Esophagus squamous epithelium (tissue), 5 donors: ENCODE results near the gene ADGRG3. TPM values are rescaled to one million over a fixed set of nuclear protein-coding genes. Genes with fewer than 3 reads are reported as not detected.

Experiments used
- DNase-seq: peaks from one replicate; lab custom pipeline; 2025; lab: John Stamatoyannopoulos, UW
- H3K27ac ChIP-seq, 4 donors: fragments of 200-600 bp; sonication (generic); one replicate each; pipeline ENCODE4 v1.5.1; 2016 to 2019; ENCODE audit warnings: mild to moderate bottlenecking in 1 of 4
- H3K27me3 ChIP-seq, 4 donors: fragments of 200-600 bp; sonication (generic); 1 replicate in 3 of 4; 2 replicates in 1 of 4; pipeline versions ENCODE4 v1.5.1 to v1.6.0; 2017 to 2021; ENCODE audit warnings: antibody characterized with exemption in 1 of 4
- H3K36me3 ChIP-seq, 3 donors: fragments of 200-600 bp; sonication (generic); one replicate each; pipeline ENCODE4 v1.5.1; 2016 to 2019
- H3K4me1 ChIP-seq, 3 donors: fragments of 200-600 bp; sonication (generic); one replicate each; pipeline ENCODE4 v1.5.1; 2017 to 2019
- H3K4me3 ChIP-seq, 4 donors: fragments of 200-600 bp; sonication (generic); 1 replicate in 3 of 4; 2 replicates in 1 of 4; pipeline ENCODE4 v1.5.1; 2016 to 2019; ENCODE audit warnings: mild to moderate bottlenecking in 2 of 4, moderate library complexity in 1 of 4
- H3K9me3 ChIP-seq, 3 donors: fragments of 200-600 bp; sonication (generic); one replicate each; pipeline ENCODE4 v1.5.1; 2016 to 2019
- POLR2A ChIP-seq, 4 donors: fragments of 450-650 bp; IDR thresholded peaks; one replicate each; pipeline ENCODE4 v1.6.1; 2017; ENCODE audit warnings: antibody characterized with exemption in 4 of 4, mild to moderate bottlenecking in 4 of 4, moderate library complexity in 3 of 4
- WGBS, 2 donors: methylation state at CpG; one replicate each; pipeline ENCODE4 v1.1.5; 2018; 5-methylcytosine and 5-hydroxymethylcytosine counted together
- intact Hi-C: fragments of 100-400 bp; cut with DNase I; formaldehyde crosslinking; loops from one replicate; pipeline ENCODE4 v1.15.0; 2022
- total RNA-seq, 4 donors: library from RNA; depleted of rRNA; stranded (reverse); fragments of >200 nt; gene quantifications; one replicate each; pipeline ENCODE4 v1.1.0, GENCODE V29; 2016
- TF ChIP-seq, protein P1 (sequence below), 6 experiments: fragments of 450-650 bp in 4 of 6; fragments of 200-600 bp in 2 of 6; sonication (generic) in 2 of 6; IDR thresholded peaks; one replicate each; pipeline ENCODE4 v1.5.1; 2016 to 2019; ENCODE audit warnings: antibody characterized with exemption in 6 of 6, mild to moderate bottlenecking in 4 of 6, moderate library complexity in 4 of 6
- donor health status: DM: yes; HTN: yes; CAD: no.

Gene ADGRG3
- total RNA-seq, 4 donors from 2014 or later = 1.5 to 3.9 (median 2.1) TPM; not detected in 1

DNA sequence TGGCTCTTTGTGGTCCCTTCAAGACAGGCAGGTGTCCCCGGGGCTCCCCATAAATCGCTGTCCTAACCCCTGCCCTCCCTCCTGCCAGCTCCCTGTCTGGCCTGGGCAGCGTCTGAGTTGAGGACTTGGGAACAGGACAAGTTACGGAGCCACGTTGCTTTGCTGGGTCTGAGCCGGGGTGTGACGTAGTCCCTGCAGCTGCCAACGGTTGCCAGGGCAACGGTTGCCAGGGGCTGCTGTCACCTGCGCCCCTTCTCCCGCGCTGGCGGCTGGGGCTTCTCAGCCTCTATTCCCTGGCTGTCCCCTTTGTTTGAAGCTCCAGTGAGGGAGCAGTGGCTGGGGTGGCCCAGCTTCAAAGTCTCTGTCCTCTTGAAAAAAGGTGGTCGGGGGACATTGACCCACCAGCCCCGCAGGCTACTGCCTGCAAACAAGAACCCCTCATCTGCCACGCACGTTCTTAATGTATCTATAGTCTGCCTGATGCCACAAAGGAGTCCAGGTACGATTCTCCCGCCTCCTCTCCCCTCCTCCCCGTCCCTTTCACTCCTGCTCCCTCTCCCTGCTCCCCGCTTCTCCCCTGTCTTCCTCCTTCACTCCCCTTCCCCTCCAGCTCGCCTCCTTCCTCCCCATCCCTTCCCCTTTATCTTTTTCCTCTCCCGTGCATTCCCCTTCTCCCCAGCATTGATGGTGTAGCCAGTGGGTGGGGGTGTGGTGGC is 28.8 kb upstream of the ADGRG3 start:
- intact Hi-C loops = no loop called here
- Histone ChIP-seq H3K4me3 (no peak overlapping the region), H3K27ac (peak overlapping the region in 3 of 4 donors; percentile 1 to 57 (median 7)), H3K4me1 (peaks cover 9 to 87% (median 45%) of the 10 kb centered on the region in 3 donors), H3K27me3 (peaks cover 0 to 12% (median 0%) of the 10 kb centered on the region in 4 donors), H3K36me3 (peaks cover 0 to 23% (median 0%) of the 10 kb centered on the region in 3 donors), H3K9me3 (no peaks in the 10 kb centered on the region)
- no peak for TF ChIP-seq POLR2A (IDR thresholded peaks at IDR 0.05)
- TF ChIP-seq, protein P1, sequence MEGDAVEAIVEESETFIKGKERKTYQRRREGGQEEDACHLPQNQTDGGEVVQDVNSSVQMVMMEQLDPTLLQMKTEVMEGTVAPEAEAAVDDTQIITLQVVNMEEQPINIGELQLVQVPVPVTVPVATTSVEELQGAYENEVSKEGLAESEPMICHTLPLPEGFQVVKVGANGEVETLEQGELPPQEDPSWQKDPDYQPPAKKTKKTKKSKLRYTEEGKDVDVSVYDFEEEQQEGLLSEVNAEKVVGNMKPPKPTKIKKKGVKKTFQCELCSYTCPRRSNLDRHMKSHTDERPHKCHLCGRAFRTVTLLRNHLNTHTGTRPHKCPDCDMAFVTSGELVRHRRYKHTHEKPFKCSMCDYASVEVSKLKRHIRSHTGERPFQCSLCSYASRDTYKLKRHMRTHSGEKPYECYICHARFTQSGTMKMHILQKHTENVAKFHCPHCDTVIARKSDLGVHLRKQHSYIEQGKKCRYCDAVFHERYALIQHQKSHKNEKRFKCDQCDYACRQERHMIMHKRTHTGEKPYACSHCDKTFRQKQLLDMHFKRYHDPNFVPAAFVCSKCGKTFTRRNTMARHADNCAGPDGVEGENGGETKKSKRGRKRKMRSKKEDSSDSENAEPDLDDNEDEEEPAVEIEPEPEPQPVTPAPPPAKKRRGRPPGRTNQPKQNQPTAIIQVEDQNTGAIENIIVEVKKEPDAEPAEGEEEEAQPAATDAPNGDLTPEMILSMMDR (IDR thresholded peaks at IDR 0.05) = no peak
- no peak for DNase-seq
- 51 to 56% methylated on average over 15 to 16 of the region's 23 CpGs for WGBS, 2 donors

DNA sequence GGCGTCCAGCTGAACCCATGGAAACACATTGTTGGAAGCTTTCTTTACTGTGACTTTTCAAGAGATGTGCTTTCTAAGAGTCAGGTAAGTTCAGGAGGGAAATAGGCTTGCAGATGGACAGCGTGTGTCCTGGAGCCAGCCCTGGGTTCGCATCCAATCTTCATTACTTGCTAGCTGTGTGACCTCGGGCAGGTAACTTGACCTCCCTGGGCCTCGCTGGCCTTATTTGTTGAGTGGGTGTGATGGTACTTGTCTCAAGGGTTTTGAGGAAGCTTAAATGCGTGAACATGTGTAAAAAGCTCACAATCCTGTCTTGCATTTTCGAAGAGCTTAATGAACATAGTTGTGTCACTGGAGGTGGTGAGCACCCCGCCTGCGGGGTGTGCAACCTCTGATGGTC is 27.9 kb upstream of the ADGRG3 start:
- Histone ChIP-seq H3K27me3 (peaks cover 0 to 9% (median 0%) of the 10 kb centered on the region in 4 donors), H3K4me1 (peaks cover 11 to 87% (median 43%) of the 10 kb centered on the region in 3 donors), H3K9me3 (no peaks in the 10 kb centered on the region), H3K27ac (peak overlapping the region in 2 of 4 donors; percentile 3 to 31), H3K4me3 (no peak overlapping the region), H3K36me3 (peaks cover 0 to 32% (median 0%) of the 10 kb centered on the region in 3 donors)
- WGBS, 2 donors = 72 to 79% methylated on average over 5 to 7 of the region's 9 CpGs
- TF ChIP-seq, protein P1 (IDR thresholded peaks at IDR 0.05) = no peak
- TF ChIP-seq POLR2A (IDR thresholded peaks at IDR 0.05) = no peak
- no peak for DNase-seq
- intact Hi-C loops = no loop called here

DNA sequence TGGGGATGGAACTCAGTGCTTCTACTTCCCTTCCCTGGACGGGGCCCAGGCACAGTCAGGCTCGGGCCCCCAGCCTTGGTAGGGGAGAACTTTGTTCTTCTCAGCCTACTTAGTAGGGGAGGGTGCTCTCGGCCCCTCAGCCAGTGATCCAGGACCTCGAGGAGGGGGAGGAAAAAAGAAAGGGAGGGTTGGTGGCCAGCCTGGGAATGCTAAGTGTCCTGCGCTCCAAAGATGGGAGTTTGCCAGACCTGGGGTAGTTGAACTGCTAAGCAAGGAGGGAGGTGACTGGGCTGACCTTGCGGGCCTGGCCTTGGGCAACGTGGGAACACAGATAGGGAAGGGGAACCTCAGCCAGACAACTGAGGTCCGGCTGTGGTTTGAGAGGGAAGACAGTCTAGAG is 27.5 kb upstream of the ADGRG3 start:
- Histone ChIP-seq H3K9me3 (no peaks in the 10 kb centered on the region), H3K4me3 (no peak overlapping the region), H3K27ac (peak overlapping the region in 2 of 4 donors; percentile 3 to 31), H3K4me1 (peaks cover 15 to 87% (median 45%) of the 10 kb centered on the region in 3 donors), H3K36me3 (peaks cover 0 to 34% (median 0%) of the 10 kb centered on the region in 3 donors), H3K27me3 (peaks cover 0 to 4% (median 0%) of the 10 kb centered on the region in 4 donors)
- DNase-seq = no peak
- TF ChIP-seq, protein P1 (IDR thresholded peaks at IDR 0.05) = no peak
- TF ChIP-seq POLR2A (IDR thresholded peaks at IDR 0.05) = no peak
- intact Hi-C loops = no loop called here
- 53 to 64% methylated on average over 3 to 5 of the region's 8 CpGs for WGBS, 2 donors

DNA sequence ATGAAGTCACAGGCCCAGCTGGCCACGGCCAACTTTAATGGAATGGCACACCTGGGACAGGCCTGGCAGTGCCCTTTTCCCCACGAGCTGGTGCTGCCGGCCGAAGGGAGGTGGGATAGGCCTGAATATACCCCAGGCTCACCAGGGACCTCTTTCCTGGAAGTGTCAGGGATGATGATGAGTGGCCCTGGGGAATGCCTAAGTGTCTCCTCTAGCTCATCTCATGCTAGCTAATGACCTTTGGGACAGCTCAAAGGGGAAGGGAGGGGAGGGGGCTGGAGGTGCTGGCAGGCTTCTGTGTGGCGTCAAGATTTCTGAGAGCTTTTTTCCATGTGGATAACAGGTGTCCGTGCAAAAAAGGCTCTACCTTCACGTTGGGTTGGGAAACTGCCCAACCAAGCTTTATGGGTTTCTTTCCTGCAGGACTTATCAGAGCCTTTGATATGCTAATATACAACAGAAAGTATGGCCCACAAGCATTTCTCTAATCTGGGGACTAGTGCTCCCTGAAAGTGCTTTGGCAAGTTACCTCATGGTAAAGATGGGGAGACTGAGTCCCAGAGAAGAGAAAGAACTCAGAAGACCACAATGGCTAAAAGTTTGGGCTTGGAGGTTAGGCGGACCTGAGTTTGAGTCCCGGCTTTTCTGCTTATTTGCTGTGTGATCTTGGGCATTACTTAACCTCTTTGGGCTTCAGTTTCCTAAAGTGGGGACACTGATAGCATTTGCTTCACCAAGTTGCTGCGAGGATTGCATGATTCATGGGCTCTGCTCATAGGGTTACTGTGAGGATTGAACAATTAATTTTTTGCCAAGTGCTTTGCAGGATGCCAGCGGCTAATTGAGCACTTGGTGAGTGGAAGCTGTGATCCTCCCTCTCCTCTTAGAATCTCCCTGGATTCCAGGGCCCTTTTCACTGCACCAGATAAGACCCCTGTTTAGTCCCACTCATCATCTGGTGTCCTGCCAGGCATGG is 25.7 kb upstream of the ADGRG3 start:
- Histone ChIP-seq H3K27ac (peak overlapping the region in 3 of 4 donors; percentile 34 to 71 (median 50)), H3K4me1 (peaks cover 20 to 87% (median 53%) of the 10 kb centered on the region in 3 donors), H3K4me3 (no peak overlapping the region), H3K27me3 (no peaks in the 10 kb centered on the region), H3K9me3 (no peaks in the 10 kb centered on the region), H3K36me3 (peaks cover 0 to 35% (median 0%) of the 10 kb centered on the region in 3 donors)
- intact Hi-C loops = no loop called here
- 45 to 63% methylated on average over 5 to 8 of the region's 11 CpGs for WGBS, 2 donors
- DNase-seq = no peak
- TF ChIP-seq POLR2A (IDR thresholded peaks at IDR 0.05) = no peak
- TF ChIP-seq, protein P1 (IDR thresholded peaks at IDR 0.05) = no peak
